Measurements from ENCODE around the gene CACNA1E. TPM values are rescaled to one million over a fixed set of nuclear protein-coding genes. Genes with fewer than 3 reads are reported as not detected.

The CACNA1E gene
- total RNA-seq, 1 donor from 2014 or later = 0.52 TPM

- H3K27me3 ChIP-seq (ENCODE audit: control insufficient read depth in 3 of 3, insufficient read depth in 3 of 3, low read length in 3 of 3) = no peaks in the 10 kb centered on the region
- no peak overlapping the region for H3K4me3 ChIP-seq (ENCODE audit: low read length in 3 of 3)
- H3K27ac ChIP-seq (ENCODE audit: low read depth, low read length) = no peak overlapping the region
- no peaks in the 10 kb centered on the region for H3K36me3 ChIP-seq (ENCODE audit: control insufficient read depth in 3 of 3, insufficient read depth in 3 of 3, low read length in 3 of 3)
- peaks cover 0 to 3% (median 0%) of the 10 kb centered on the region in 3 donors for H3K9me3 ChIP-seq (ENCODE audit: control insufficient read depth in 3 of 3, low read length in 3 of 3)
- peaks cover 10 to 25% (median 21%) of the 10 kb centered on the region in 3 donors for H3K4me1 ChIP-seq (ENCODE audit: control insufficient read depth in 3 of 3, insufficient read depth in 3 of 3, low read length in 3 of 3)
- no peak overlapping the region for H3K9ac ChIP-seq (ENCODE audit: low read depth in 1 of 3, low read length in 3 of 3)
These were observed 151.8 kb downstream of the CACNA1E start for GRCh38 chr1:181635110-181635509.

GRCh38 chr1:181637998-181638397 is 154.7 kb downstream of the CACNA1E start:
- no peak overlapping the region for H3K4me3 ChIP-seq (ENCODE audit: low read length in 3 of 3)
- H3K36me3 ChIP-seq (ENCODE audit: control insufficient read depth in 3 of 3, insufficient read depth in 3 of 3, low read length in 3 of 3) = no peaks in the 10 kb centered on the region
- H3K27ac ChIP-seq (ENCODE audit: low read depth, low read length) = no peak overlapping the region
- H3K9ac ChIP-seq (ENCODE audit: low read depth in 1 of 3, low read length in 3 of 3) = no peak overlapping the region
- H3K4me1 ChIP-seq (ENCODE audit: control insufficient read depth in 3 of 3, insufficient read depth in 3 of 3, low read length in 3 of 3) = peaks cover 0 to 12% (median 6%) of the 10 kb centered on the region in 3 donors
- peaks cover 0 to 4% (median 0%) of the 10 kb centered on the region in 3 donors for H3K9me3 ChIP-seq (ENCODE audit: control insufficient read depth in 3 of 3, low read length in 3 of 3)
- H3K27me3 ChIP-seq (ENCODE audit: control insufficient read depth in 3 of 3, insufficient read depth in 3 of 3, low read length in 3 of 3) = no peaks in the 10 kb centered on the region

GRCh38 chr1:181640956-181641355 is 157.6 kb downstream of the CACNA1E start:
- Histone ChIP-seq H3K4me1 (ENCODE audit: control insufficient read depth in 3 of 3, insufficient read depth in 3 of 3, low read length in 3 of 3) (peaks cover 0 to 24% (median 10%) of the 10 kb centered on the region in 3 donors), H3K4me3 (ENCODE audit: low read length in 3 of 3) (no peak overlapping the region), H3K27ac (ENCODE audit: low read depth, low read length) (no peak overlapping the region), H3K9me3 (ENCODE audit: control insufficient read depth in 3 of 3, low read length in 3 of 3) (peaks cover 0 to 4% (median 0%) of the 10 kb centered on the region in 3 donors), H3K27me3 (ENCODE audit: control insufficient read depth in 3 of 3, insufficient read depth in 3 of 3, low read length in 3 of 3) (peaks cover 0 to 5% (median 0%) of the 10 kb centered on the region in 3 donors), H3K9ac (ENCODE audit: low read depth in 1 of 3, low read length in 3 of 3) (no peak overlapping the region), H3K36me3 (ENCODE audit: control insufficient read depth in 3 of 3, insufficient read depth in 3 of 3, low read length in 3 of 3) (no peaks in the 10 kb centered on the region)

- Histone ChIP-seq H3K27ac (ENCODE audit: low read depth, low read length) (peak overlapping the region; percentile 30), H3K36me3 (ENCODE audit: control insufficient read depth in 3 of 3, insufficient read depth in 3 of 3, low read length in 3 of 3) (no peaks in the 10 kb centered on the region), H3K9me3 (ENCODE audit: control insufficient read depth in 3 of 3, low read length in 3 of 3) (peaks cover 0 to 4% (median 0%) of the 10 kb centered on the region in 3 donors), H3K4me1 (ENCODE audit: control insufficient read depth in 3 of 3, insufficient read depth in 3 of 3, low read length in 3 of 3) (peaks cover 0 to 12% (median 4%) of the 10 kb centered on the region in 3 donors), H3K9ac (ENCODE audit: low read depth in 1 of 3, low read length in 3 of 3) (no peak overlapping the region), H3K4me3 (ENCODE audit: low read length in 3 of 3) (no peak overlapping the region), H3K27me3 (ENCODE audit: control insufficient read depth in 3 of 3, insufficient read depth in 3 of 3, low read length in 3 of 3) (peaks cover 0 to 11% (median 0%) of the 10 kb centered on the region in 3 donors)
These were observed 160.3 kb downstream of the CACNA1E start for GRCh38 chr1:181643631-181644030.

- Histone ChIP-seq H3K36me3 (ENCODE audit: control insufficient read depth in 3 of 3, insufficient read depth in 3 of 3, low read length in 3 of 3) (no peaks in the 10 kb centered on the region), H3K4me1 (ENCODE audit: control insufficient read depth in 3 of 3, insufficient read depth in 3 of 3, low read length in 3 of 3) (peaks cover 0 to 12% (median 4%) of the 10 kb centered on the region in 3 donors), H3K9me3 (ENCODE audit: control insufficient read depth in 3 of 3, low read length in 3 of 3) (peaks cover 0 to under 1% (median 0%) of the 10 kb centered on the region in 3 donors), H3K4me3 (ENCODE audit: low read length in 3 of 3) (no peak overlapping the region), H3K27ac (ENCODE audit: low read depth, low read length) (no peak overlapping the region), H3K27me3 (ENCODE audit: control insufficient read depth in 3 of 3, insufficient read depth in 3 of 3, low read length in 3 of 3) (peaks cover 0 to 11% (median 0%) of the 10 kb centered on the region in 3 donors), H3K9ac (ENCODE audit: low read depth in 1 of 3, low read length in 3 of 3) (no peak overlapping the region)
These were observed 161.9 kb downstream of the CACNA1E start for GRCh38 chr1:181645171-181645570.

GRCh38 chr1:181646710-181647109 is 163.4 kb downstream of the CACNA1E start:
- Histone ChIP-seq H3K4me3 (ENCODE audit: low read length in 3 of 3) (no peak overlapping the region), H3K4me1 (ENCODE audit: control insufficient read depth in 3 of 3, insufficient read depth in 3 of 3, low read length in 3 of 3) (peaks cover 0 to 12% (median 4%) of the 10 kb centered on the region in 3 donors), H3K36me3 (ENCODE audit: control insufficient read depth in 3 of 3, insufficient read depth in 3 of 3, low read length in 3 of 3) (no peaks in the 10 kb centered on the region), H3K27me3 (ENCODE audit: control insufficient read depth in 3 of 3, insufficient read depth in 3 of 3, low read length in 3 of 3) (peaks cover 0 to 11% (median 0%) of the 10 kb centered on the region in 3 donors), H3K27ac (ENCODE audit: low read depth, low read length) (no peak overlapping the region), H3K9me3 (ENCODE audit: control insufficient read depth in 3 of 3, low read length in 3 of 3) (no peaks in the 10 kb centered on the region), H3K9ac (ENCODE audit: low read depth in 1 of 3, low read length in 3 of 3) (no peak overlapping the region)

GRCh38 chr1:181647314-181648035 is 164.2 kb downstream of the CACNA1E start:
- peaks cover 0 to 11% (median 0%) of the 10 kb centered on the region in 3 donors for H3K27me3 ChIP-seq (ENCODE audit: control insufficient read depth in 3 of 3, insufficient read depth in 3 of 3, low read length in 3 of 3)
- no peaks in the 10 kb centered on the region for H3K9me3 ChIP-seq (ENCODE audit: control insufficient read depth in 3 of 3, low read length in 3 of 3)
- H3K9ac ChIP-seq (ENCODE audit: low read depth in 1 of 3, low read length in 3 of 3) = no peak overlapping the region
- H3K36me3 ChIP-seq (ENCODE audit: control insufficient read depth in 3 of 3, insufficient read depth in 3 of 3, low read length in 3 of 3) = no peaks in the 10 kb centered on the region
- H3K27ac ChIP-seq (ENCODE audit: low read depth, low read length) = no peak overlapping the region
- peaks cover 0 to 12% (median 4%) of the 10 kb centered on the region in 3 donors for H3K4me1 ChIP-seq (ENCODE audit: control insufficient read depth in 3 of 3, insufficient read depth in 3 of 3, low read length in 3 of 3)
- H3K4me3 ChIP-seq (ENCODE audit: low read length in 3 of 3) = no peak overlapping the region

- no peaks in the 10 kb centered on the region for H3K4me1 ChIP-seq (ENCODE audit: control insufficient read depth in 3 of 3, insufficient read depth in 3 of 3, low read length in 3 of 3)
- no peaks in the 10 kb centered on the region for H3K9me3 ChIP-seq (ENCODE audit: control insufficient read depth in 3 of 3, low read length in 3 of 3)
- no peaks in the 10 kb centered on the region for H3K36me3 ChIP-seq (ENCODE audit: control insufficient read depth in 3 of 3, insufficient read depth in 3 of 3, low read length in 3 of 3)
- H3K27ac ChIP-seq (ENCODE audit: low read depth, low read length) = no peak overlapping the region
- H3K27me3 ChIP-seq (ENCODE audit: control insufficient read depth in 3 of 3, insufficient read depth in 3 of 3, low read length in 3 of 3) = peaks cover 0 to 5% (median 0%) of the 10 kb centered on the region in 3 donors
- H3K9ac ChIP-seq (ENCODE audit: low read depth in 1 of 3, low read length in 3 of 3) = no peak overlapping the region
- H3K4me3 ChIP-seq (ENCODE audit: low read length in 3 of 3) = no peak overlapping the region
These were observed 168.0 kb downstream of the CACNA1E start for GRCh38 chr1:181651276-181651675.

- Histone ChIP-seq H3K4me1 (ENCODE audit: control insufficient read depth in 3 of 3, insufficient read depth in 3 of 3, low read length in 3 of 3) (peaks cover 0 to 10% (median 0%) of the 10 kb centered on the region in 3 donors), H3K27ac (ENCODE audit: low read depth, low read length) (no peak overlapping the region), H3K27me3 (ENCODE audit: control insufficient read depth in 3 of 3, insufficient read depth in 3 of 3, low read length in 3 of 3) (no peaks in the 10 kb centered on the region), H3K4me3 (ENCODE audit: low read length in 3 of 3) (no peak overlapping the region), H3K9me3 (ENCODE audit: control insufficient read depth in 3 of 3, low read length in 3 of 3) (no peaks in the 10 kb centered on the region), H3K9ac (ENCODE audit: low read depth in 1 of 3, low read length in 3 of 3) (no peak overlapping the region), H3K36me3 (ENCODE audit: control insufficient read depth in 3 of 3, insufficient read depth in 3 of 3, low read length in 3 of 3) (no peaks in the 10 kb centered on the region)
These were observed 172.4 kb downstream of the CACNA1E start for GRCh38 chr1:181655756-181656155.

GRCh38 chr1:181656491-181656890 is 173.2 kb downstream of the CACNA1E start:
- H3K27ac ChIP-seq (ENCODE audit: low read depth, low read length) = no peak overlapping the region

More at GRCh38 chr1:181656491-181656890, 173.2 kb downstream of the CACNA1E start:
- H3K9me3 ChIP-seq (ENCODE audit: control insufficient read depth in 3 of 3, low read length in 3 of 3) = no peaks in the 10 kb centered on the region
- peaks cover 0 to 10% (median 0%) of the 10 kb centered on the region in 3 donors for H3K4me1 ChIP-seq (ENCODE audit: control insufficient read depth in 3 of 3, insufficient read depth in 3 of 3, low read length in 3 of 3)
- no peak overlapping the region for H3K9ac ChIP-seq (ENCODE audit: low read depth in 1 of 3, low read length in 3 of 3)
- H3K27me3 ChIP-seq (ENCODE audit: control insufficient read depth in 3 of 3, insufficient read depth in 3 of 3, low read length in 3 of 3) = no peaks in the 10 kb centered on the region
- H3K4me3 ChIP-seq (ENCODE audit: low read length in 3 of 3) = no peak overlapping the region
- no peaks in the 10 kb centered on the region for H3K36me3 ChIP-seq (ENCODE audit: control insufficient read depth in 3 of 3, insufficient read depth in 3 of 3, low read length in 3 of 3)
